ENCODE measurements around the gene CLMN.

CLMN gene, protein sequence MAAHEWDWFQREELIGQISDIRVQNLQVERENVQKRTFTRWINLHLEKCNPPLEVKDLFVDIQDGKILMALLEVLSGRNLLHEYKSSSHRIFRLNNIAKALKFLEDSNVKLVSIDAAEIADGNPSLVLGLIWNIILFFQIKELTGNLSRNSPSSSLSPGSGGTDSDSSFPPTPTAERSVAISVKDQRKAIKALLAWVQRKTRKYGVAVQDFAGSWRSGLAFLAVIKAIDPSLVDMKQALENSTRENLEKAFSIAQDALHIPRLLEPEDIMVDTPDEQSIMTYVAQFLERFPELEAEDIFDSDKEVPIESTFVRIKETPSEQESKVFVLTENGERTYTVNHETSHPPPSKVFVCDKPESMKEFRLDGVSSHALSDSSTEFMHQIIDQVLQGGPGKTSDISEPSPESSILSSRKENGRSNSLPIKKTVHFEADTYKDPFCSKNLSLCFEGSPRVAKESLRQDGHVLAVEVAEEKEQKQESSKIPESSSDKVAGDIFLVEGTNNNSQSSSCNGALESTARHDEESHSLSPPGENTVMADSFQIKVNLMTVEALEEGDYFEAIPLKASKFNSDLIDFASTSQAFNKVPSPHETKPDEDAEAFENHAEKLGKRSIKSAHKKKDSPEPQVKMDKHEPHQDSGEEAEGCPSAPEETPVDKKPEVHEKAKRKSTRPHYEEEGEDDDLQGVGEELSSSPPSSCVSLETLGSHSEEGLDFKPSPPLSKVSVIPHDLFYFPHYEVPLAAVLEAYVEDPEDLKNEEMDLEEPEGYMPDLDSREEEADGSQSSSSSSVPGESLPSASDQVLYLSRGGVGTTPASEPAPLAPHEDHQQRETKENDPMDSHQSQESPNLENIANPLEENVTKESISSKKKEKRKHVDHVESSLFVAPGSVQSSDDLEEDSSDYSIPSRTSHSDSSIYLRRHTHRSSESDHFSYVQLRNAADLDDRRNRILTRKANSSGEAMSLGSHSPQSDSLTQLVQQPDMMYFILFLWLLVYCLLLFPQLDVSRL

GRCh38 chr14:95319312-95320077 is at the start of gene CLMN:
CLMN (minus strand) TSS chr14:95319908; CDS start chr14:95319792, 116 bp downstream.
- H4K20me1 ChIP-seq (ENCODE audit: insufficient read depth, low read length), result no peaks in the 10 kb centered on the region
- no peaks in the 10 kb centered on the region for H3K36me3 ChIP-seq (ENCODE audit: insufficient read depth, low read length)
- no peaks in the 10 kb centered on the region for H3K9me3 ChIP-seq (ENCODE audit: low read length)
- peak within 1 kb of the TSS; percentile 99 for H3K4me2 ChIP-seq (ENCODE audit: low read length)
- peak within 1 kb of the TSS; percentile 92 for H2AFZ ChIP-seq (ENCODE audit: low read length)
- no peaks in the 10 kb centered on the region for H3K79me2 ChIP-seq (ENCODE audit: insufficient read depth, low read length)
- H3K27me3 ChIP-seq (ENCODE audit: insufficient read depth, low read length), result peaks cover 4% of the 10 kb centered on the region
- peak within 1 kb of the TSS; percentile 77 for H3K4me3 ChIP-seq (ENCODE audit: low read depth, low read length, poor library complexity, severe bottlenecking)
- H3K9me2 ChIP-seq (ENCODE audit: low read depth, low read length), result no peaks in the 10 kb centered on the region
- no peak within 1 kb of the TSS for H3K27ac ChIP-seq (ENCODE audit: low read depth, low read length, poor library complexity, severe bottlenecking)
- H3K4me1 ChIP-seq (ENCODE audit: insufficient read depth, low read length, severe bottlenecking), result peaks cover 15% of the 10 kb centered on the region
- peak within 1 kb of the TSS; percentile 69 for H3K9ac ChIP-seq (ENCODE audit: low read length)
- no peak for TF ChIP-seq EZH2 (IDR thresholded peaks at IDR 0.05; ENCODE audit: borderline replicate concordance, low read length)
- TF ChIP-seq CTCF (IDR thresholded peaks at IDR 0.05; ENCODE audit: low read length), result no peak
- H3F3A ChIP-seq (ENCODE audit: insufficient read depth, low read length), result no peaks in the 10 kb centered on the region

DNA sequence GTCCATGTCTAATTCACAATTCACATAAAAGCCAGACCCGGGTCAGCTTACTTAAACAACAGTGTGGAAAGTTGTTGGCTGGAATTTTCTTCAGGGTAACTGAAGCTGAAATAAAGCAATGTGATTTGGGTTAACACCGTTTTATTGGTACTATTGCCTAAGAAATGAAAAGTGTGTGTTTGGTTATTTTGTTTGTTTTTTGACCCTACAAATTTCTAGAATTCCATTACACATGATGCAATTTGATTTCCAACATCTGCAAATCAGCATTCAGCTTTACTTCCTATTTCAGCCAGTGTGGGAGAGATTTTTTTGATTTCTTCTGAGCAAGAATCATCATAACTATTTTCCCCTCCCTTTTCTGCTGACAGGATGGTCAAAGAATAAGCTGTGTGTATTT is 45.7 kb upstream of the CLMN start:
- Histone ChIP-seq H3K4me1 (ENCODE audit: insufficient read depth, low read length, severe bottlenecking) (no peaks in the 10 kb centered on the region), H3K9me2 (ENCODE audit: low read depth, low read length) (no peaks in the 10 kb centered on the region), H3K4me2 (ENCODE audit: low read length) (no peak overlapping the region), H2AFZ (ENCODE audit: low read length) (no peak overlapping the region), H3K79me2 (ENCODE audit: insufficient read depth, low read length) (no peaks in the 10 kb centered on the region), H3K27me3 (ENCODE audit: insufficient read depth, low read length) (0 out of 2 replicates have a peak, but pooled peaks cover 3% of the 10 kb centered on the region), H3F3A (ENCODE audit: insufficient read depth, low read length) (no peaks in the 10 kb centered on the region), H3K36me3 (ENCODE audit: insufficient read depth, low read length) (no peaks in the 10 kb centered on the region), H4K20me1 (ENCODE audit: insufficient read depth, low read length) (no peaks in the 10 kb centered on the region), H3K27ac (ENCODE audit: low read depth, low read length, poor library complexity, severe bottlenecking) (no peak overlapping the region), H3K9ac (ENCODE audit: low read length) (no peak overlapping the region), H3K9me3 (ENCODE audit: low read length) (no peaks in the 10 kb centered on the region), H3K4me3 (ENCODE audit: low read depth, low read length, poor library complexity, severe bottlenecking) (no peak overlapping the region)
- TF ChIP-seq EZH2 (IDR thresholded peaks at IDR 0.05; ENCODE audit: borderline replicate concordance, low read length) (no peak), CTCF (IDR thresholded peaks at IDR 0.05; ENCODE audit: low read length) (no peak)
